HepG2 (cell line): Measurements from ENCODE around the gene LHFPL2.

Experiments used
- JDP2 ChIP-seq: sonication (generic); formaldehyde crosslinking; IDR thresholded peaks from 2 replicates; pipeline ENCODE4 v1.8.1; 2022; ENCODE audit warnings: missing genetic modification reagents, borderline replicate concordance
- MED8 ChIP-seq: sonication (generic); formaldehyde crosslinking; IDR thresholded peaks from 2 replicates; pipeline ENCODE4 v1.8.1; 2023; ENCODE audit warnings: mild to moderate bottlenecking, missing genetic modification reagents; ENCODE audit not compliant: insufficient replicate concordance
- MLX ChIP-seq: IDR thresholded peaks from 2 replicates; pipeline ENCODE4 v1.6.1; 2016
- NR2F1 ChIP-seq, 2 experiments: fragments of 450-650 bp in 1 of 2; formaldehyde crosslinking in 1 of 2; IDR thresholded peaks; 2 replicates each; pipeline versions ENCODE4 v1.5.0 to v1.6.1; 2016 to 2020; ENCODE audit warnings: mild to moderate bottlenecking in 1 of 2, missing compliant biosample characterization in 1 of 2, missing genetic modification reagents in 1 of 2, moderate library complexity in 1 of 2
- TARDBP ChIP-seq: sonication (generic); formaldehyde crosslinking; IDR thresholded peaks from 2 replicates; pipeline ENCODE4 v1.8.0; 2022; ENCODE audit warnings: mild to moderate bottlenecking, missing genetic modification reagents
- ZNF678 ChIP-seq: sonication (generic); formaldehyde crosslinking; IDR thresholded peaks from 2 replicates; pipeline ENCODE4 v1.4.0; 2020; ENCODE audit warnings: mild to moderate bottlenecking, missing genetic modification reagents
- TF ChIP-seq, protein P1 (sequence below): sonication (generic); formaldehyde crosslinking; IDR thresholded peaks from 2 replicates; pipeline ENCODE4 v1.5.0; 2020; ENCODE audit warnings: mild to moderate bottlenecking, missing genetic modification reagents, moderate library complexity

GRCh38 chr5:78534905-78535200 is 113.7 kb downstream of the LHFPL2 start:
- TF ChIP-seq MED8 (CRISPR knock-in tag): no peak
- TF ChIP-seq JDP2 (CRISPR knock-in tag): no peak
- no peak for TF ChIP-seq MLX
- TF ChIP-seq TARDBP: no peak
- TF ChIP-seq NR2F1 (CRISPR knock-in tag; IDR thresholded peaks at IDR 0.05): no peak
- TF ChIP-seq, protein P1, sequence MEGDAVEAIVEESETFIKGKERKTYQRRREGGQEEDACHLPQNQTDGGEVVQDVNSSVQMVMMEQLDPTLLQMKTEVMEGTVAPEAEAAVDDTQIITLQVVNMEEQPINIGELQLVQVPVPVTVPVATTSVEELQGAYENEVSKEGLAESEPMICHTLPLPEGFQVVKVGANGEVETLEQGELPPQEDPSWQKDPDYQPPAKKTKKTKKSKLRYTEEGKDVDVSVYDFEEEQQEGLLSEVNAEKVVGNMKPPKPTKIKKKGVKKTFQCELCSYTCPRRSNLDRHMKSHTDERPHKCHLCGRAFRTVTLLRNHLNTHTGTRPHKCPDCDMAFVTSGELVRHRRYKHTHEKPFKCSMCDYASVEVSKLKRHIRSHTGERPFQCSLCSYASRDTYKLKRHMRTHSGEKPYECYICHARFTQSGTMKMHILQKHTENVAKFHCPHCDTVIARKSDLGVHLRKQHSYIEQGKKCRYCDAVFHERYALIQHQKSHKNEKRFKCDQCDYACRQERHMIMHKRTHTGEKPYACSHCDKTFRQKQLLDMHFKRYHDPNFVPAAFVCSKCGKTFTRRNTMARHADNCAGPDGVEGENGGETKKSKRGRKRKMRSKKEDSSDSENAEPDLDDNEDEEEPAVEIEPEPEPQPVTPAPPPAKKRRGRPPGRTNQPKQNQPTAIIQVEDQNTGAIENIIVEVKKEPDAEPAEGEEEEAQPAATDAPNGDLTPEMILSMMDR (CRISPR knock-in tag): no peak
- TF ChIP-seq ZNF678 (CRISPR knock-in tag): no peak
